Retinal pigment epithelial cell (primary cell): ENCODE measurements around the gene ARHGDIB.

Experiments used
- DNase-seq: peaks from one replicate; pipeline ENCODE4 v3.0.0-alpha.2; 2010; ENCODE audit warnings: low read depth
- H3K4me3 ChIP-seq: 2 replicates; pipeline ENCODE4 v1.5.1; 2011; ENCODE audit warnings: mild to moderate bottlenecking, low read length, control low read depth, moderate library complexity
- CTCF ChIP-seq: conservative IDR thresholded peaks from 2 replicates; pipeline ENCODE4 v1.5.1; 2011; ENCODE audit warnings: low read depth, low read length, control low read depth, inconsistent platforms

ARHGDIB gene

GRCh38 chr12:14952299-14952921 lies 9.0 kb downstream of the ARHGDIB start:
- DNase-seq = peak; percentile 63
- no peak for TF ChIP-seq CTCF
- H3K4me3 ChIP-seq = no peak overlapping the region

- DNase-seq = no peak
- no peak for TF ChIP-seq CTCF
- H3K4me3 ChIP-seq = no peak overlapping the region
Measured at GRCh38 chr12:14951851-14952250, 9.6 kb downstream of the ARHGDIB start.

- DNase-seq = no peak
- no peak overlapping the region for H3K4me3 ChIP-seq
- TF ChIP-seq CTCF = no peak
Measured at GRCh38 chr12:14950982-14951746, 10.2 kb downstream of the ARHGDIB start.

- no peak for TF ChIP-seq CTCF
- DNase-seq = no peak
- H3K4me3 ChIP-seq = no peak overlapping the region
Measured at GRCh38 chr12:14950421-14950820, 11.0 kb downstream of the ARHGDIB start.

GRCh38 chr12:14949631-14950030 lies 11.8 kb downstream of the ARHGDIB start:
- no peak for DNase-seq
- H3K4me3 ChIP-seq = no peak overlapping the region
- TF ChIP-seq CTCF = no peak

- H3K4me3 ChIP-seq = no peak overlapping the region
- no peak for TF ChIP-seq CTCF
- peak; percentile 67 for DNase-seq
Measured at GRCh38 chr12:14948672-14949071, 12.7 kb downstream of the ARHGDIB start.

GRCh38 chr12:14946861-14947260 lies 14.5 kb downstream of the ARHGDIB start:
- no peak overlapping the region for H3K4me3 ChIP-seq
- TF ChIP-seq CTCF = no peak
- DNase-seq = no peak
